IMR-90 (cell line): ENCODE measurements around the gene ARF5. TPM values are rescaled to one million over a fixed set of nuclear protein-coding genes. Genes with fewer than 3 reads are reported as not detected.

ENCODE experiments used
- ATAC-seq: fragments of 200-7000 bp; cut with Tn5 transposase; 2 replicates; pipeline ENCODE4 v1.9.1; 2020; ENCODE audit warnings: low read depth, mild to moderate bottlenecking, moderate library complexity
- BruUV-seq: library from RNA; stranded (reverse); fragments of 400-500 nt; replicated peaks from 2 replicates; lab custom pipeline; 2021; lab: Mats Ljungman, UMichigan
- CTCF ChIA-PET: fragments of 300-600 bp; formaldehyde crosslinking; extraction: SDS; loops from one replicate; lab custom pipeline; 2021; ENCODE audit warnings: antibody characterized with exemption; lab: Yijun Ruan, JAX
- POLR2A ChIA-PET: fragments of 300-600 bp; sonication (Branson Sonifier 250); formaldehyde crosslinking; loops from one replicate; lab custom pipeline; 2022; ENCODE audit warnings: antibody characterized with exemption; ENCODE audit not compliant: unreplicated experiment; lab: Charles Lee
- DNase-seq: peaks from one replicate; pipeline ENCODE4 v3.0.0; 2013
- H2AFZ ChIP-seq: replicated peaks from 2 replicates; pipeline ENCODE3; 2013; ENCODE audit warnings: low read length, mild to moderate bottlenecking; ENCODE audit not compliant: poor library complexity
- H2AK5ac ChIP-seq: 2 replicates; pipeline ENCODE4 v1.6.1; 2013; ENCODE audit warnings: low read depth, low read length, inconsistent platforms
- H2AK9ac ChIP-seq: replicated peaks from 2 replicates; pipeline ENCODE3; 2013; ENCODE audit warnings: mild to moderate bottlenecking, low read depth, low read length, moderate library complexity; ENCODE audit not compliant: poor library complexity
- H2BK120ac ChIP-seq: 2 replicates; pipeline ENCODE4 v1.6.1; 2013; ENCODE audit warnings: low read depth, low read length, inconsistent platforms
- H2BK15ac ChIP-seq: 3 replicates; pipeline ENCODE4 v1.6.1; 2013; ENCODE audit warnings: low read depth, low read length, inconsistent platforms
- H2BK20ac ChIP-seq: 2 replicates; pipeline ENCODE4 v1.6.1; 2013; ENCODE audit warnings: low read depth, mild to moderate bottlenecking, inconsistent platforms, low read length, moderate library complexity
- H2BK5ac ChIP-seq: 2 replicates; pipeline ENCODE4 v1.6.1; 2013; ENCODE audit warnings: mild to moderate bottlenecking, low read depth, low read length, inconsistent platforms; ENCODE audit not compliant: poor library complexity, severe bottlenecking
- H3K14ac ChIP-seq: replicated peaks from 2 replicates; pipeline ENCODE4 v1.6.1; 2013; ENCODE audit warnings: low read depth, low read length, inconsistent platforms
- H3K18ac ChIP-seq: 2 replicates; pipeline ENCODE4 v1.6.1; 2013; ENCODE audit warnings: low read depth, low read length, control low read depth
- H3K23ac ChIP-seq: 2 replicates; pipeline ENCODE4 v1.6.1; 2013; ENCODE audit warnings: low read depth, low read length, inconsistent platforms
- H3K27ac ChIP-seq: 2 replicates; pipeline ENCODE4 v1.5.1; 2013; ENCODE audit warnings: mild to moderate bottlenecking, control low read depth, low read length; ENCODE audit not compliant: insufficient read depth
- H3K27me3 ChIP-seq: 2 replicates; pipeline ENCODE4 v1.6.1; 2013; ENCODE audit warnings: low read length; ENCODE audit not compliant: control insufficient read depth, insufficient read depth
- H3K36me3 ChIP-seq: 2 replicates; pipeline ENCODE4 v1.6.1; 2013; ENCODE audit warnings: low read length, mixed read lengths; ENCODE audit not compliant: control insufficient read depth, insufficient read depth
- H3K4ac ChIP-seq: 2 replicates; pipeline ENCODE4 v1.6.1; 2013; ENCODE audit warnings: low read depth, low read length, inconsistent platforms
- H3K4me1 ChIP-seq: 2 replicates; pipeline ENCODE4 v1.6.1; 2013; ENCODE audit warnings: low read length, mixed read lengths; ENCODE audit not compliant: control insufficient read depth, insufficient read depth
- H3K4me2 ChIP-seq: 2 replicates; pipeline ENCODE4 v1.6.1; 2013; ENCODE audit warnings: low read depth, mild to moderate bottlenecking, control low read depth, low read length, moderate library complexity
- H3K4me3 ChIP-seq: 2 replicates; pipeline ENCODE4 v1.5.1; 2013; ENCODE audit warnings: low read depth, mild to moderate bottlenecking, control low read depth, low read length, moderate library complexity; ENCODE audit not compliant: insufficient read depth
- H3K56ac ChIP-seq: 2 replicates; pipeline ENCODE4 v1.6.1; 2013; ENCODE audit warnings: low read length, inconsistent platforms; ENCODE audit not compliant: insufficient read depth; ENCODE audit errors: extremely low read depth
- H3K79me1 ChIP-seq, 2 experiments: 2 replicates each; pipeline ENCODE4 v1.6.1; 2013; ENCODE audit warnings: low read length in 2 of 2, inconsistent platforms in 1 of 2, low read depth in 1 of 2
- H3K9ac ChIP-seq: 2 replicates; pipeline ENCODE4 v1.6.1; 2013; ENCODE audit warnings: low read depth, low read length, control low read depth
- H3K9me1 ChIP-seq: 2 replicates; pipeline ENCODE4 v1.6.1; 2013; ENCODE audit warnings: low read length, inconsistent platforms; ENCODE audit not compliant: insufficient read depth
- H3K9me3 ChIP-seq: 2 replicates; pipeline ENCODE4 v1.6.1; 2013; ENCODE audit warnings: low read length; ENCODE audit not compliant: control insufficient read depth, insufficient read depth
- H4K20me1 ChIP-seq: 2 replicates; pipeline ENCODE4 v1.6.1; 2013; ENCODE audit warnings: low read length, inconsistent platforms; ENCODE audit not compliant: insufficient read depth
- H4K5ac ChIP-seq: 2 replicates; pipeline ENCODE4 v1.6.1; 2013; ENCODE audit warnings: mild to moderate bottlenecking, low read depth, low read length, control low read depth
- H4K8ac ChIP-seq, 2 experiments: 2 replicates each; pipeline ENCODE4 v1.6.1; 2013; ENCODE audit warnings: low read depth in 2 of 2, low read length in 2 of 2, control low read depth in 1 of 2, inconsistent platforms in 1 of 2
- H4K91ac ChIP-seq: 2 replicates; pipeline ENCODE4 v1.6.1; 2013; ENCODE audit warnings: low read depth, low read length, inconsistent platforms; ENCODE audit not compliant: insufficient read depth
- BHLHE40 ChIP-seq: fragments of 150-350 bp; IDR thresholded peaks from 2 replicates; pipeline ENCODE4 v1.6.1; 2016; ENCODE audit warnings: mild to moderate bottlenecking, low read depth, low read length
- CEBPB ChIP-seq: IDR thresholded peaks from 2 replicates; pipeline ENCODE4 v1.6.1; 2012; ENCODE audit warnings: low read depth, low read length, improper control_type of control experiment
- CHD1 ChIP-seq: IDR thresholded peaks from 2 replicates; pipeline ENCODE4 v1.6.1; 2012; ENCODE audit warnings: low read depth, low read length, improper control_type of control experiment
- FOS ChIP-seq: fragments of 150-350 bp; IDR thresholded peaks from 2 replicates; pipeline ENCODE4 v1.6.1; 2016; ENCODE audit warnings: low read depth, low read length
- MAFK ChIP-seq: IDR thresholded peaks from 2 replicates; pipeline ENCODE4 v1.6.1; 2012; ENCODE audit warnings: low read depth, low read length, improper control_type of control experiment
- MAZ ChIP-seq: IDR thresholded peaks from 2 replicates; pipeline ENCODE4 v1.6.1; 2012; ENCODE audit warnings: low read depth, mild to moderate bottlenecking, low read length, improper control_type of control experiment, moderate library complexity, borderline replicate concordance
- MXI1 ChIP-seq: IDR thresholded peaks from 2 replicates; pipeline ENCODE4 v1.6.1; 2012; ENCODE audit warnings: low read depth, mild to moderate bottlenecking, low read length, moderate library complexity, borderline replicate concordance
- NFE2L2 ChIP-seq: fragments of 150-350 bp; IDR thresholded peaks from 2 replicates; pipeline ENCODE4 v1.6.1; 2016; ENCODE audit warnings: low read depth, mild to moderate bottlenecking, low read length
- POLR2A ChIP-seq: IDR thresholded peaks from 2 replicates; pipeline ENCODE4 v1.6.1; 2012; ENCODE audit warnings: mild to moderate bottlenecking, low read depth, low read length
- RAD21 ChIP-seq: IDR thresholded peaks from 2 replicates; pipeline ENCODE4 v1.6.1; 2012; ENCODE audit warnings: low read length, improper control_type of control experiment
- RCOR1 ChIP-seq: IDR thresholded peaks from 2 replicates; pipeline ENCODE4 v1.6.1; 2012; ENCODE audit warnings: mild to moderate bottlenecking, low read length, improper control_type of control experiment; ENCODE audit not compliant: insufficient replicate concordance
- RFX5 ChIP-seq: IDR thresholded peaks from 2 replicates; pipeline ENCODE4 v1.8.0; 2012; ENCODE audit warnings: low read depth, mild to moderate bottlenecking, low read length, moderate library complexity
- SMC3 ChIP-seq: fragments of 150-350 bp; IDR thresholded peaks from 2 replicates; pipeline ENCODE4 v1.6.1; 2016; ENCODE audit warnings: low read depth, mild to moderate bottlenecking, antibody characterized with exemption, low read length, moderate library complexity
- WGBS, 2 experiments: methylation state at CpG; one replicate each; pipeline versions ENCODE4 v1.1.5 to v1.1.7; 2013; ENCODE audit warnings: missing lambda C conversion rate in 2 of 2; ENCODE audit not compliant: insufficient read length in 1 of 2; ENCODE audit errors: extremely low coverage in 2 of 2; 5-methylcytosine and 5-hydroxymethylcytosine counted together
- dilution Hi-C: fragments of 300-500 bp; cut with HindIII; formaldehyde crosslinking; loops from one replicate; pipeline ENCODE4 v1.14.3; 2018; ENCODE audit warnings: low sequenced_read_pairs; ENCODE audit not compliant: unreplicated experiment
- in situ Hi-C: fragments of 300-500 bp; cut with MboI; formaldehyde crosslinking; loops from 3 replicates; pipeline ENCODE4 v1.14.3; 2019; ENCODE audit warnings: low sequenced_read_pairs, inconsistent platforms, mixed read lengths
- intact Hi-C: fragments of 100-400 bp; cut with micrococcal nuclease; formaldehyde crosslinking; loops from 2 replicates; pipeline ENCODE4 v1.10.0; 2022
- polyA plus RNA-seq, 3 experiments: library from polyadenylated mRNA; depleted of rRNA; stranded (reverse); fragments of >200 nt; gene quantifications; 2 replicates each; pipeline ENCODE4 v1.2.3, GENCODE V29; 2012; ENCODE audit warnings: low replicate concordance in 1 of 3
- total RNA-seq: library from RNA; depleted of rRNA; stranded (reverse); fragments of >200 nt; gene quantifications from 2 replicates; pipeline ENCODE4 v1.2.3, GENCODE V29; 2012
- TF ChIP-seq, protein P1 (sequence below): conservative IDR thresholded peaks from 2 replicates; pipeline ENCODE4 v1.5.1; 2012; ENCODE audit warnings: mild to moderate bottlenecking, low read depth, low read length, improper control_type of control experiment
- TF ChIP-seq, protein P2 (sequence below): fragments of 150-350 bp; IDR thresholded peaks from 2 replicates; pipeline ENCODE4 v1.6.1; 2016; ENCODE audit warnings: low read depth, mild to moderate bottlenecking, low read length, moderate library complexity, borderline replicate concordance
- TF ChIP-seq, protein P3 (sequence below): fragments of 150-350 bp; IDR thresholded peaks from 2 replicates; pipeline ENCODE4 v1.6.1; 2017; ENCODE audit warnings: mild to moderate bottlenecking, antibody characterized with exemption, low read length, low read depth

ARF5 gene
- total and polyA plus RNA-seq, 2 of the 4 experiments (the other 2 are of a cell fraction) = 128 to 274 TPM

DNA sequence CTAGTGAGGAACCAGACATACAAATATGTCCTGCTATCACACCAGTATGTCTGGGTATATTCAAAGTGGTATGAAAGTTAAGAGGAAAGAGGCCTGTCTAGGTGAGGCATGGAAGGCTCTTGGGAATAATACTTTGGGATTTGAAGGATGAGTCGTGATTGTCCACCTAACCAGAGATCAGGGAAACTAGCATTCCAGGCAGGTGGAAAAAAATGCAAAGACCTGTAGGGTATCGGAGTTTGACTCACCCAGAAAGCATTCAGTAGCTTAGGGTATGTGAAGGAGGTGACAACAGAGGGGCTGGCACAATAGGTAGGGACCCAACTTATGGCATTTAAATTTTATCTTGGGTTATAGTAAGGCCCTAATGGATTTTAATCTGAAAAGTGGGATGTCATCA, 1.9 kb upstream of the ARF5 start:
- H2BK20ac ChIP-seq = no peak overlapping the region
- no peaks in the 10 kb centered on the region for H3K9me3 ChIP-seq
- no peak overlapping the region for H3K4me3 ChIP-seq
- peaks cover 35% of the 10 kb centered on the region for H4K20me1 ChIP-seq
- no peak overlapping the region for H3K23ac ChIP-seq
- CTCF ChIA-PET = no interaction called here
- no peak overlapping the region for H2AK9ac ChIP-seq
- H3K27me3 ChIP-seq = no peaks in the 10 kb centered on the region
- no peak overlapping the region for H2BK15ac ChIP-seq
- BruUV-seq = no TSS peak
- H3K14ac ChIP-seq = no peak overlapping the region
- dilution Hi-C loops = no loop called here
- no peak overlapping the region for H3K9ac ChIP-seq
- intact Hi-C loops = loop anchor here (5.0 to 10.0 kb wide), 2 partner anchors 194 to 448 kb away; partner anchors contain the start of genes LRRC4 and ZNF800
- no peak overlapping the region for H2BK5ac ChIP-seq
- H3K36me3 ChIP-seq = peaks cover 23% of the 10 kb centered on the region
- no peak overlapping the region for H3K4me2 ChIP-seq
- WGBS, 2 experiments = 90% methylated on average over 2 of the region's 2 CpGs; no CpG with 5 or more reads in 1 of the 2 experiments
- H3K4me1 ChIP-seq = peaks cover 21% of the 10 kb centered on the region
- H4K5ac ChIP-seq = peak overlapping the region; percentile 60; the same call in 1 of the 2 replicates
- ATAC-seq (no peak), DNase-seq (no peak)
- H4K91ac ChIP-seq = no peak overlapping the region
- TF ChIP-seq BHLHE40 (no peak), CHD1 (no peak), CEBPB (no peak), SMC3 (no peak), RCOR1 (no peak), MAZ (no peak), RFX5 (no peak), FOS (no peak), RAD21 (no peak), MAFK (no peak), POLR2A (no peak), NFE2L2 (no peak), MXI1 (no peak)
- TF ChIP-seq, protein P1, sequence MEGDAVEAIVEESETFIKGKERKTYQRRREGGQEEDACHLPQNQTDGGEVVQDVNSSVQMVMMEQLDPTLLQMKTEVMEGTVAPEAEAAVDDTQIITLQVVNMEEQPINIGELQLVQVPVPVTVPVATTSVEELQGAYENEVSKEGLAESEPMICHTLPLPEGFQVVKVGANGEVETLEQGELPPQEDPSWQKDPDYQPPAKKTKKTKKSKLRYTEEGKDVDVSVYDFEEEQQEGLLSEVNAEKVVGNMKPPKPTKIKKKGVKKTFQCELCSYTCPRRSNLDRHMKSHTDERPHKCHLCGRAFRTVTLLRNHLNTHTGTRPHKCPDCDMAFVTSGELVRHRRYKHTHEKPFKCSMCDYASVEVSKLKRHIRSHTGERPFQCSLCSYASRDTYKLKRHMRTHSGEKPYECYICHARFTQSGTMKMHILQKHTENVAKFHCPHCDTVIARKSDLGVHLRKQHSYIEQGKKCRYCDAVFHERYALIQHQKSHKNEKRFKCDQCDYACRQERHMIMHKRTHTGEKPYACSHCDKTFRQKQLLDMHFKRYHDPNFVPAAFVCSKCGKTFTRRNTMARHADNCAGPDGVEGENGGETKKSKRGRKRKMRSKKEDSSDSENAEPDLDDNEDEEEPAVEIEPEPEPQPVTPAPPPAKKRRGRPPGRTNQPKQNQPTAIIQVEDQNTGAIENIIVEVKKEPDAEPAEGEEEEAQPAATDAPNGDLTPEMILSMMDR = no peak
- TF ChIP-seq, protein P2, sequence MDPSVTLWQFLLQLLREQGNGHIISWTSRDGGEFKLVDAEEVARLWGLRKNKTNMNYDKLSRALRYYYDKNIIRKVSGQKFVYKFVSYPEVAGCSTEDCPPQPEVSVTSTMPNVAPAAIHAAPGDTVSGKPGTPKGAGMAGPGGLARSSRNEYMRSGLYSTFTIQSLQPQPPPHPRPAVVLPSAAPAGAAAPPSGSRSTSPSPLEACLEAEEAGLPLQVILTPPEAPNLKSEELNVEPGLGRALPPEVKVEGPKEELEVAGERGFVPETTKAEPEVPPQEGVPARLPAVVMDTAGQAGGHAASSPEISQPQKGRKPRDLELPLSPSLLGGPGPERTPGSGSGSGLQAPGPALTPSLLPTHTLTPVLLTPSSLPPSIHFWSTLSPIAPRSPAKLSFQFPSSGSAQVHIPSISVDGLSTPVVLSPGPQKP = no peak
- TF ChIP-seq, protein P3, sequence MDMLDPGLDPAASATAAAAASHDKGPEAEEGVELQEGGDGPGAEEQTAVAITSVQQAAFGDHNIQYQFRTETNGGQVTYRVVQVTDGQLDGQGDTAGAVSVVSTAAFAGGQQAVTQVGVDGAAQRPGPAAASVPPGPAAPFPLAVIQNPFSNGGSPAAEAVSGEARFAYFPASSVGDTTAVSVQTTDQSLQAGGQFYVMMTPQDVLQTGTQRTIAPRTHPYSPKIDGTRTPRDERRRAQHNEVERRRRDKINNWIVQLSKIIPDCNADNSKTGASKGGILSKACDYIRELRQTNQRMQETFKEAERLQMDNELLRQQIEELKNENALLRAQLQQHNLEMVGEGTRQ = no peak
- H2AFZ ChIP-seq = no peak overlapping the region
- no peak overlapping the region for H2BK120ac ChIP-seq
- H3K56ac ChIP-seq = no peak overlapping the region
- in situ Hi-C loops = no loop called here
- H3K9me1 ChIP-seq = peaks cover 17% of the 10 kb centered on the region
- H3K4ac ChIP-seq = peak overlapping the region; percentile 92; the same call in 1 of the 2 replicates
- H3K18ac ChIP-seq = no peak overlapping the region
- peaks cover 29 to 71% of the 10 kb centered on the region in 2 experiments for H3K79me1 ChIP-seq
- POLR2A ChIA-PET = no interaction called here
- peak overlapping the region; percentile 74; the same call in 1 of the 2 replicates for H2AK5ac ChIP-seq
- peak overlapping the region; percentile 94 to 100; a peak in 2 of 4 replicates for H4K8ac ChIP-seq
- H3K27ac ChIP-seq = no peak overlapping the region
